PFSK-1 (cell line): ENCODE results near the gene AATF.

ENCODE experiments used
- FOXP2 ChIP-seq: optimal IDR thresholded peaks from 2 replicates; pipeline ENCODE3; 2011; ENCODE audit warnings: borderline replicate concordance, control low read depth, inconsistent platforms; ENCODE audit not compliant: insufficient read depth; ENCODE audit errors: extremely low read length, extremely low read depth
- POLR2AphosphoS5 ChIP-seq: IDR thresholded peaks from 2 replicates; pipeline ENCODE4 v1.6.1; 2012; ENCODE audit warnings: low read depth, mild to moderate bottlenecking, control low read depth, low read length, moderate library complexity
- SIN3A ChIP-seq: IDR thresholded peaks from 2 replicates; pipeline ENCODE4 v1.6.1; 2012; ENCODE audit warnings: mild to moderate bottlenecking, low read length, moderate library complexity, borderline replicate concordance; ENCODE audit not compliant: insufficient read depth
- TAF1 ChIP-seq: IDR thresholded peaks from 2 replicates; pipeline ENCODE4 v1.6.1; 2012; ENCODE audit warnings: low read length, control low read depth, borderline replicate concordance; ENCODE audit not compliant: insufficient read depth
- TF ChIP-seq, protein P1 (sequence below), 2 experiments: IDR thresholded peaks; 2 replicates each; pipeline versions ENCODE4 v1.6.1 to v1.8.0; 2011 to 2012; ENCODE audit warnings: low read depth in 2 of 2, low read length in 2 of 2, control low read depth in 1 of 2, inconsistent platforms in 1 of 2, mild to moderate bottlenecking in 1 of 2, moderate library complexity in 1 of 2; ENCODE audit not compliant: insufficient read depth in 1 of 2

DNA sequence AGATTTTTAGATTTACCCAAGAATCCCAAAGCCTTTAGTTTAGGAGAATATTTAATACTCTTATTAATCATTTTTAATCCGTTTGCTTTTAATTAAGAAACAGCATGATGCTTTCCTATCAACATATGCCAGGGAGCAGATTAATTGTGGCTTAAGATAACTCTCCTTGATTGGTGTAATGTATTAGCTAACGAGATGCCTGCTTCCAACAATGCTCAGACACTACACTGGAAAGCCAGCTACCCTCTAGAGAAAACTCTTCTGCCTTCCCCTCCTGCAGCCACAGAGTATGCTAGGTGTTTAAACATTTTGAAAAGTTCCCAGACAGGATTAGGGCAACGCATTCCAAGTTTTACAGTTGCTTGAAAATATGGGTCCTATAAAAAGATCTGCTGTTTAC is 142.2 kb downstream of the AATF start:
- TF ChIP-seq, protein P1, sequence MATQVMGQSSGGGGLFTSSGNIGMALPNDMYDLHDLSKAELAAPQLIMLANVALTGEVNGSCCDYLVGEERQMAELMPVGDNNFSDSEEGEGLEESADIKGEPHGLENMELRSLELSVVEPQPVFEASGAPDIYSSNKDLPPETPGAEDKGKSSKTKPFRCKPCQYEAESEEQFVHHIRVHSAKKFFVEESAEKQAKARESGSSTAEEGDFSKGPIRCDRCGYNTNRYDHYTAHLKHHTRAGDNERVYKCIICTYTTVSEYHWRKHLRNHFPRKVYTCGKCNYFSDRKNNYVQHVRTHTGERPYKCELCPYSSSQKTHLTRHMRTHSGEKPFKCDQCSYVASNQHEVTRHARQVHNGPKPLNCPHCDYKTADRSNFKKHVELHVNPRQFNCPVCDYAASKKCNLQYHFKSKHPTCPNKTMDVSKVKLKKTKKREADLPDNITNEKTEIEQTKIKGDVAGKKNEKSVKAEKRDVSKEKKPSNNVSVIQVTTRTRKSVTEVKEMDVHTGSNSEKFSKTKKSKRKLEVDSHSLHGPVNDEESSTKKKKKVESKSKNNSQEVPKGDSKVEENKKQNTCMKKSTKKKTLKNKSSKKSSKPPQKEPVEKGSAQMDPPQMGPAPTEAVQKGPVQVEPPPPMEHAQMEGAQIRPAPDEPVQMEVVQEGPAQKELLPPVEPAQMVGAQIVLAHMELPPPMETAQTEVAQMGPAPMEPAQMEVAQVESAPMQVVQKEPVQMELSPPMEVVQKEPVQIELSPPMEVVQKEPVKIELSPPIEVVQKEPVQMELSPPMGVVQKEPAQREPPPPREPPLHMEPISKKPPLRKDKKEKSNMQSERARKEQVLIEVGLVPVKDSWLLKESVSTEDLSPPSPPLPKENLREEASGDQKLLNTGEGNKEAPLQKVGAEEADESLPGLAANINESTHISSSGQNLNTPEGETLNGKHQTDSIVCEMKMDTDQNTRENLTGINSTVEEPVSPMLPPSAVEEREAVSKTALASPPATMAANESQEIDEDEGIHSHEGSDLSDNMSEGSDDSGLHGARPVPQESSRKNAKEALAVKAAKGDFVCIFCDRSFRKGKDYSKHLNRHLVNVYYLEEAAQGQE (IDR thresholded peaks at IDR 0.05; ENCODE audit: insufficient read depth in 1 of 2, low read depth in 2 of 2, low read length in 2 of 2), result no peak
- TF ChIP-seq POLR2AphosphoS5, result no peak
- TF ChIP-seq TAF1, result no peak
- TF ChIP-seq SIN3A, result no peak
- TF ChIP-seq FOXP2, result no peak
